Ovary (tissue), 3 donors: Measurements from ENCODE around the gene AK1.

Experiments
- EP300 ChIP-seq: sonication (generic); formaldehyde crosslinking; IDR thresholded peaks from one replicate; pipeline ENCODE4 v1.6.1; 2017; ENCODE audit warnings: antibody characterized with exemption
- POLR2A ChIP-seq: fragments of 450-650 bp; IDR thresholded peaks from one replicate; pipeline ENCODE4 v1.6.1; 2017; ENCODE audit warnings: antibody characterized with exemption, mild to moderate bottlenecking, moderate library complexity
- TF ChIP-seq, protein P1 (sequence below), 3 donors: fragments of 450-650 bp in 2 of 3; fragments of 200-600 bp in 1 of 3; IDR thresholded peaks; one replicate each; pipeline versions ENCODE4 v1.5.1 to v1.8.0; 2016 to 2022; ENCODE audit warnings: antibody characterized with exemption in 3 of 3, mild to moderate bottlenecking in 1 of 3
- donor health status: DM: no; HTN: no; CAD: no.

GRCh38 chr9:127862075-127863011, 15.1 kb downstream of the AK1 start:
- TF ChIP-seq, protein P1, sequence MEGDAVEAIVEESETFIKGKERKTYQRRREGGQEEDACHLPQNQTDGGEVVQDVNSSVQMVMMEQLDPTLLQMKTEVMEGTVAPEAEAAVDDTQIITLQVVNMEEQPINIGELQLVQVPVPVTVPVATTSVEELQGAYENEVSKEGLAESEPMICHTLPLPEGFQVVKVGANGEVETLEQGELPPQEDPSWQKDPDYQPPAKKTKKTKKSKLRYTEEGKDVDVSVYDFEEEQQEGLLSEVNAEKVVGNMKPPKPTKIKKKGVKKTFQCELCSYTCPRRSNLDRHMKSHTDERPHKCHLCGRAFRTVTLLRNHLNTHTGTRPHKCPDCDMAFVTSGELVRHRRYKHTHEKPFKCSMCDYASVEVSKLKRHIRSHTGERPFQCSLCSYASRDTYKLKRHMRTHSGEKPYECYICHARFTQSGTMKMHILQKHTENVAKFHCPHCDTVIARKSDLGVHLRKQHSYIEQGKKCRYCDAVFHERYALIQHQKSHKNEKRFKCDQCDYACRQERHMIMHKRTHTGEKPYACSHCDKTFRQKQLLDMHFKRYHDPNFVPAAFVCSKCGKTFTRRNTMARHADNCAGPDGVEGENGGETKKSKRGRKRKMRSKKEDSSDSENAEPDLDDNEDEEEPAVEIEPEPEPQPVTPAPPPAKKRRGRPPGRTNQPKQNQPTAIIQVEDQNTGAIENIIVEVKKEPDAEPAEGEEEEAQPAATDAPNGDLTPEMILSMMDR (IDR thresholded peaks at IDR 0.05), result no peak
- TF ChIP-seq EP300 (no peak), POLR2A (no peak)
